Gastroesophageal sphincter (tissue), 4 donors: ENCODE results near the gene GZMM. TPM values are rescaled to one million over a fixed set of nuclear protein-coding genes. Genes with fewer than 3 reads are reported as not detected.

Source experiments
- ATAC-seq: fragments of 150-250 bp; one replicate; pipeline ENCODE4 v1.9.1; 2016; ENCODE audit warnings: mild to moderate bottlenecking, moderate library complexity
- H3K27ac ChIP-seq, 4 donors: fragments of 200-600 bp; sonication (generic) in 3 of 4; 1 replicate in 3 of 4; 2 replicates in 1 of 4; pipeline ENCODE4 v1.5.1; 2016 to 2019
- H3K27me3 ChIP-seq: fragments of 200-600 bp; sonication (generic); one replicate; pipeline ENCODE4 v1.5.1; 2019
- H3K36me3 ChIP-seq, 2 donors: fragments of 200-600 bp; sonication (generic); one replicate each; pipeline ENCODE4 v1.5.1; 2019; ENCODE audit warnings: control low read depth in 1 of 2
- H3K4me1 ChIP-seq, 3 donors: fragments of 200-600 bp; sonication (generic); 1 replicate in 2 of 3; 2 replicates in 1 of 3; pipeline ENCODE4 v1.5.1; 2016 to 2019; ENCODE audit warnings: control low read depth in 2 of 3
- H3K4me3 ChIP-seq, 2 donors: fragments of 200-600 bp; sonication (generic); one replicate each; pipeline ENCODE4 v1.5.1; 2019; ENCODE audit warnings: mild to moderate bottlenecking in 1 of 2, moderate library complexity in 1 of 2
- H3K9me3 ChIP-seq, 3 donors: fragments of 200-600 bp; sonication (generic); one replicate each; pipeline ENCODE4 v1.5.1; 2017 to 2019; ENCODE audit warnings: control low read depth in 2 of 3
- EP300 ChIP-seq: sonication (generic); formaldehyde crosslinking; IDR thresholded peaks from one replicate; pipeline ENCODE4 v1.6.1; 2017; ENCODE audit warnings: antibody characterized with exemption, mild to moderate bottlenecking
- POLR2A ChIP-seq, 2 donors: fragments of 450-650 bp; IDR thresholded peaks; one replicate each; pipeline ENCODE4 v1.6.1; 2017; ENCODE audit warnings: antibody characterized with exemption in 2 of 2, mild to moderate bottlenecking in 2 of 2, moderate library complexity in 1 of 2
- POLR2AphosphoS5 ChIP-seq: sonication (generic); formaldehyde crosslinking; IDR thresholded peaks from one replicate; pipeline ENCODE4 v1.6.1; 2017; ENCODE audit warnings: antibody characterized with exemption
- WGBS, 2 donors: methylation state at CpG; one replicate each; pipeline ENCODE4 v1.1.5; 2018; ENCODE audit warnings: low coverage in 1 of 2; 5-methylcytosine and 5-hydroxymethylcytosine counted together
- total RNA-seq, 4 donors: library from RNA; depleted of rRNA; stranded (reverse); fragments of >200 nt; gene quantifications; one replicate each; pipeline ENCODE4 v1.1.0, GENCODE V29; 2016
- TF ChIP-seq, protein P1 (sequence below), 4 experiments: fragments of 200-600 bp in 2 of 4; fragments of 450-650 bp in 2 of 4; sonication (generic) in 1 of 4; IDR thresholded peaks; one replicate each; pipeline ENCODE4 v1.5.1; 2017 to 2019; ENCODE audit warnings: antibody characterized with exemption in 4 of 4, mild to moderate bottlenecking in 2 of 4, moderate library complexity in 2 of 4

The GZMM gene
- total RNA-seq, 4 donors from 2014 or later = 0.62 to 1.8 TPM; not detected in 2

DNA sequence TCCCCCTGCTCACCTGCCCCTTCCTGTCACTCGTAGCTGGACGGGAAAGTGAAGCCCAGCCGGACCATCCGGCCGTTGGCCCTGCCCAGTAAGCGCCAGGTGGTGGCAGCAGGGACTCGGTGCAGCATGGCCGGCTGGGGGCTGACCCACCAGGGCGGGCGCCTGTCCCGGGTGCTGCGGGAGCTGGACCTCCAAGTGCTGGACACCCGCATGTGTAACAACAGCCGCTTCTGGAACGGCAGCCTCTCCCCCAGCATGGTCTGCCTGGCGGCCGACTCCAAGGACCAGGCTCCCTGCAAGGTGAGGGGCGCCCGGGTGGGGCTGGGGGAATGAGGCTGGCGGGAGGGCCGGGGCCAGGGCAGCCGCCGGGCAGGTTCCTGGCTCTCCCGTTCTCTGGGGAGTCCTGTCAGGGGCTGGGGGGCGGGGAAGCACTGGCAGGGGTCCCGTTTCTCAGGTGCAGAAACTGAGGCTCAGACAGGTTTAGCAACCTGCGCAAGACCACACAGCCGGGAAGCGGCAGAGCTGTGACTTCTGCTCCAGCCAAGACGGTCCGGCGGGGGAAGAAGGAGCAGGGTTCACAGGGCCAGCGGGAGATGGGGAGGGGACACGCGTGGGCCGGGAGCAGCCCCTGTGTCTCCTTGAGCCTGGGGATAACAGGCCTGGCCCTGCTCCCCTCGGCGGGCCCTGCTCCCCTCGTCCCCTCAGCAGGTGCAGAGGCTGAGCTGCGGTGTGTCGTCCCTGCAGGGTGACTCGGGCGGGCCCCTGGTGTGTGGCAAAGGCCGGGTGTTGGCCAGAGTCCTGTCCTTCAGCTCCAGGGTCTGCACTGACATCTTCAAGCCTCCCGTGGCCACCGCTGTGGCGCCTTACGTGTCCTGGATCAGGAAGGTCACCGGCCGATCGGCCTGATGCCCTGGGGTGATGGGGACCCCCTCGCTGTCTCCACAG is 5.3 kb downstream of the GZMM start:
- Histone ChIP-seq H3K36me3 (no peaks in the 10 kb centered on the region), H3K4me1 (peaks cover 0 to 8% (median 3%) of the 10 kb centered on the region in 3 donors), H3K9me3 (no peaks in the 10 kb centered on the region), H3K27ac (no peak overlapping the region), H3K4me3 (no peak overlapping the region), H3K27me3 (peaks cover 55% of the 10 kb centered on the region)
- no peak for ATAC-seq
- WGBS, 2 donors = no CpG with 5 or more reads among the region's 52 CpGs
- no peak for TF ChIP-seq POLR2A (IDR thresholded peaks at IDR 0.05)
- TF ChIP-seq POLR2AphosphoS5 = no peak
- no peak for TF ChIP-seq EP300
- TF ChIP-seq, protein P1, sequence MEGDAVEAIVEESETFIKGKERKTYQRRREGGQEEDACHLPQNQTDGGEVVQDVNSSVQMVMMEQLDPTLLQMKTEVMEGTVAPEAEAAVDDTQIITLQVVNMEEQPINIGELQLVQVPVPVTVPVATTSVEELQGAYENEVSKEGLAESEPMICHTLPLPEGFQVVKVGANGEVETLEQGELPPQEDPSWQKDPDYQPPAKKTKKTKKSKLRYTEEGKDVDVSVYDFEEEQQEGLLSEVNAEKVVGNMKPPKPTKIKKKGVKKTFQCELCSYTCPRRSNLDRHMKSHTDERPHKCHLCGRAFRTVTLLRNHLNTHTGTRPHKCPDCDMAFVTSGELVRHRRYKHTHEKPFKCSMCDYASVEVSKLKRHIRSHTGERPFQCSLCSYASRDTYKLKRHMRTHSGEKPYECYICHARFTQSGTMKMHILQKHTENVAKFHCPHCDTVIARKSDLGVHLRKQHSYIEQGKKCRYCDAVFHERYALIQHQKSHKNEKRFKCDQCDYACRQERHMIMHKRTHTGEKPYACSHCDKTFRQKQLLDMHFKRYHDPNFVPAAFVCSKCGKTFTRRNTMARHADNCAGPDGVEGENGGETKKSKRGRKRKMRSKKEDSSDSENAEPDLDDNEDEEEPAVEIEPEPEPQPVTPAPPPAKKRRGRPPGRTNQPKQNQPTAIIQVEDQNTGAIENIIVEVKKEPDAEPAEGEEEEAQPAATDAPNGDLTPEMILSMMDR (IDR thresholded peaks at IDR 0.05) = no peak

DNA sequence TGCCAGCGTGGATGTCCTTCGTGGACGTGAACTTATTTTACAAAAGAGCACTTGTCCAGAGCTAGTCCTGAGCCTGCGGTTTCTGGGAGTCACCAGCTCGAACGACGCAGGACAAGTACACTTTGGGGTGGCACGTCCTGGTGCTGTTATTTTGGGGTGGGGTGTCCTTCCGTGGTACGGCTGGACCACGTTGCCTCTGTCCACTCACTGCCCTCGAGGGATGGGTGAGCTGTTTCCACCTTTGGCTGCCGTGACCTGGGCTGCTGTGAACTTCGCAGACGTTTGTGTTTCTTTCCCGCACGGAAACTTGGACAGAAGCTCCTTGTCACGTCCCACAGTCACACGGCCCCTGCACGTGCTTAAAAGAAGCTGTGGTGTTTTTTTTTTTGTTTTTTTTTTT is 11.0 kb downstream of the GZMM start:
- H3K4me1 ChIP-seq = peaks cover 0 to 14% (median 10%) of the 10 kb centered on the region in 3 donors
- WGBS, 2 donors = 66 to 92% methylated on average over 9 to 13 of the region's 20 CpGs
- TF ChIP-seq EP300 (no peak), POLR2A (IDR thresholded peaks at IDR 0.05) (no peak), POLR2AphosphoS5 (no peak)
- TF ChIP-seq, protein P1 (IDR thresholded peaks at IDR 0.05) = no peak
- no peak overlapping the region for H3K4me3 ChIP-seq
- no peaks in the 10 kb centered on the region for H3K36me3 ChIP-seq
- H3K27ac ChIP-seq = no peak overlapping the region
- no peak for ATAC-seq
- no peaks in the 10 kb centered on the region for H3K9me3 ChIP-seq
- H3K27me3 ChIP-seq = peaks cover 25% of the 10 kb centered on the region

DNA sequence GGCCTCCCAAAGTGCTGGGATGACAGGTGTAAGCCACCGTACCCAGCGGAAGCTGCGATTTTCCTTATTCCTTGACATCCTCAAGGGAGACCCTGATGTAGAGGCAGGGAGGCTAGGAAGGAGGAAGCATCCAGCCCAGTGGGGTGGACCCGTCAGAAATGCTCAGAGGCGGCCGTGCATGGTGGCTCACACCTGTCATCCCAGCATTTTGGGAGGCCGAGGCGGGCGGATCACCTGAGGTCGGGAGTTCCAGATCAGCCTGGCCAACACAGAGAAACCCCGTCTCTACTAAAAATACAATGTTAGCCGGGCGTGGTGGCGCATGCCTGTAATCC is 11.6 kb downstream of the GZMM start:
- 100% methylated on average over 1 of the region's 14 CpGs; no CpG with 5 or more reads in 1 of the 2 donors for WGBS, 2 donors
- Histone ChIP-seq H3K27me3 (peaks cover 21% of the 10 kb centered on the region), H3K9me3 (no peaks in the 10 kb centered on the region), H3K36me3 (no peaks in the 10 kb centered on the region), H3K27ac (no peak overlapping the region), H3K4me1 (peaks cover 0 to 14% (median 10%) of the 10 kb centered on the region in 3 donors), H3K4me3 (no peak overlapping the region)
- TF ChIP-seq, protein P1 (IDR thresholded peaks at IDR 0.05) = no peak
- no peak for TF ChIP-seq POLR2AphosphoS5
- TF ChIP-seq EP300 = no peak
- no peak for TF ChIP-seq POLR2A (IDR thresholded peaks at IDR 0.05)
- no peak for ATAC-seq

DNA sequence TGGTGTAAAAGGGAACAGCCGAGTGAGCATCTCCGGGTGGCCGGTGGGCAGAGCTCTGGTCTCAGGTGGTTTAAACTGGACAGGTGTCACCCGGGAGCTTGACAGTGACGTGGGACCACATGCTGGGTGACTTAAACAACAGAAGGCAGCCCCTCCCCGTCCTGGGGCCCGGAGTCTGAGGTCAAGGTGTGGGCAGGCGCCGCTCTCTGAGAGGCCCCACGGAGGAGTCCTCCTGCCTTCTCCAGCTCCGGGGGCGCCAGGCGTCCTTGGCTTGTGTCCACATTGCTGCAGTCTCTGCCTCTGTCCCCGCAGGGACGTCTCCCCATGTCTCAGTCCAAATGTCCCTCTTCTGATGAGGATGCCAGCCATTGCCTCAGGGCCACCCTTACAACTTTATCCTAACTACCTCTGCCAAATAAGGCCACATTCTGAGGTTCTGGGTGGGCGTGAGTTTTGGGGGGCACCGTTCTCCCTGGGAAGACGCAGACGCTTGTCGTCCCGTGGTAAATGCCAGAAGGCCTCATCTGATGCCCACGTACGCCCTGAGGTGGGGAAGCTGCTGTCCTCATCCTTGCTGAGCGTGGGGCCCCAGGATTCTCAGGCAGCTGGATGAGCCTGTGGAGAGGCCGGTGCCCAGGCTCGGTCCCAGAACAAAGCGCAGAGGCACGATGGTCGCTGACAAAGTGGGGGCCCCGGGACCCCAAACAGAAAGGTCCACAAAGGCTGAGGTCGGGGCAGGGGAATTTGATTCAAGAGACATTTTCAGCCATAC is 12.9 kb downstream of the GZMM start:
- Histone ChIP-seq H3K27me3 (peaks cover 12% of the 10 kb centered on the region), H3K36me3 (no peaks in the 10 kb centered on the region), H3K27ac (no peak overlapping the region), H3K4me1 (peaks cover 0 to 9% (median 7%) of the 10 kb centered on the region in 3 donors), H3K9me3 (no peaks in the 10 kb centered on the region), H3K4me3 (no peak overlapping the region)
- ATAC-seq = peak; percentile 6
- TF ChIP-seq EP300 (no peak), POLR2A (IDR thresholded peaks at IDR 0.05) (no peak), POLR2AphosphoS5 (no peak)
- TF ChIP-seq, protein P1 (IDR thresholded peaks at IDR 0.05) = no peak
- whole genome bisulfite sequencing, 2 donors = 88 to 92% methylated on average over 5 to 12 of the region's 31 CpGs
